K562 (cell line): ENCODE results near the gene TANK. TPM values are rescaled to one million over a fixed set of nuclear protein-coding genes. Genes with fewer than 3 reads are reported as not detected.
A peak's percentile ranks its signal among the peaks of the same experiment; 100 is the strongest.

Experiments used
- ARID2 ChIP-seq: fragments of 450-650 bp; IDR thresholded peaks from 2 replicates; pipeline ENCODE4 v1.6.1; 2017; ENCODE audit warnings: antibody characterized with exemption, mild to moderate bottlenecking
- CCNT2 ChIP-seq: IDR thresholded peaks from 2 replicates; pipeline ENCODE4 v1.6.1; 2011; ENCODE audit warnings: borderline replicate concordance, low read depth, mild to moderate bottlenecking, moderate library complexity, mixed read lengths, low read length; ENCODE audit not compliant: insufficient read length; ENCODE audit errors: extremely low read depth
- CEBPG ChIP-seq, 3 experiments: fragments of 200-800 bp in 1 of 3; sonication (Bioruptor generic) in 1 of 3; sonication (generic) in 1 of 3; formaldehyde crosslinking in 1 of 3; IDR thresholded peaks in 2 of 3; conservative IDR thresholded peaks in 1 of 3; 2 replicates each; pipeline versions ENCODE4 v1.6.1 to v1.8.0; 2016 to 2022; ENCODE audit warnings: missing compliant biosample characterization in 2 of 3, missing genetic modification characterization in 2 of 3, mild to moderate bottlenecking in 1 of 3, missing genetic modification reagents in 1 of 3
- GABPA ChIP-seq: fragments of 200-800 bp; sonication (Bioruptor generic); conservative IDR thresholded peaks from 2 replicates; pipeline ENCODE4 v1.6.1; 2016; ENCODE audit warnings: low read depth, missing genetic modification characterization, missing compliant biosample characterization
- HLTF ChIP-seq: fragments of 450-650 bp; IDR thresholded peaks from 2 replicates; pipeline ENCODE4 v1.6.1; 2016
- MCM5 ChIP-seq: fragments of 450-650 bp; IDR thresholded peaks from 2 replicates; pipeline ENCODE4 v1.6.1; 2016; ENCODE audit warnings: low read depth
- MEIS2 ChIP-seq: fragments of 450-650 bp; IDR thresholded peaks from 2 replicates; pipeline ENCODE4 v1.6.1; 2014; ENCODE audit warnings: mild to moderate bottlenecking; ENCODE audit not compliant: partially characterized antibody
- PHF21A ChIP-seq: fragments of 450-650 bp; IDR thresholded peaks from 2 replicates; pipeline ENCODE4 v1.6.1; 2017; ENCODE audit warnings: low read depth, borderline replicate concordance
- POU5F1 ChIP-seq: fragments of 150-350 bp; IDR thresholded peaks from 2 replicates; pipeline ENCODE4 v1.6.1; 2014; ENCODE audit warnings: borderline replicate concordance, low read length, low read depth, mild to moderate bottlenecking; ENCODE audit not compliant: partially characterized antibody
- RBM34 ChIP-seq: fragments of 200-400 bp; formaldehyde crosslinking; IDR thresholded peaks from 2 replicates; pipeline ENCODE4 v1.6.1; 2018; ENCODE audit warnings: low read length, borderline replicate concordance; ENCODE audit not compliant: insufficient read depth
- SPI1 ChIP-seq: IDR thresholded peaks from 2 replicates; pipeline ENCODE4 v1.6.1; 2011; ENCODE audit warnings: low read depth, low read length, control low read depth, borderline replicate concordance
- TEAD2 ChIP-seq: fragments of 450-650 bp; IDR thresholded peaks from 2 replicates; pipeline ENCODE4 v1.6.1; 2016; ENCODE audit warnings: missing genetic modification characterization, control low read depth, missing compliant biosample characterization
- THRAP3 ChIP-seq: fragments of 450-650 bp; IDR thresholded peaks from 2 replicates; pipeline ENCODE4 v1.6.1; 2016; ENCODE audit warnings: mild to moderate bottlenecking, inconsistent platforms, borderline replicate concordance
- TOE1 ChIP-seq, 2 experiments: fragments of 450-650 bp in 1 of 2; sonication (generic) in 1 of 2; formaldehyde crosslinking in 1 of 2; IDR thresholded peaks; 2 replicates each; pipeline versions ENCODE4 v1.7.1 to v1.8.0; 2016 to 2022; ENCODE audit warnings: borderline replicate concordance in 2 of 2, mild to moderate bottlenecking in 2 of 2, antibody characterized with exemption in 1 of 2, inconsistent platforms in 1 of 2, low read depth in 1 of 2, missing genetic modification reagents in 1 of 2, moderate library complexity in 1 of 2
- TSC22D4 ChIP-seq: fragments of 450-650 bp; IDR thresholded peaks from 2 replicates; pipeline ENCODE4 v1.6.1; 2016; ENCODE audit warnings: missing genetic modification characterization, missing biosample characterization, control low read depth
- YBX1 ChIP-seq: fragments of 450-650 bp; IDR thresholded peaks from 2 replicates; pipeline ENCODE4 v1.7.1; 2016; ENCODE audit warnings: mild to moderate bottlenecking
- ZNF324 ChIP-seq: fragments of 250-450 bp; sonication (Bioruptor Pico); IDR thresholded peaks from 2 replicates; pipeline ENCODE4 v1.4.0; 2020; ENCODE audit warnings: mild to moderate bottlenecking
- ZNF384 ChIP-seq: IDR thresholded peaks from 2 replicates; pipeline ENCODE4 v1.6.1; 2012; ENCODE audit warnings: low read depth, low read length, improper control_type of control experiment
- ZNF589 ChIP-seq: fragments of 200-800 bp; sonication (Bioruptor generic); IDR thresholded peaks from 2 replicates; pipeline ENCODE4 v1.6.1; 2016; ENCODE audit warnings: low read depth, missing genetic modification characterization, missing compliant biosample characterization
- polyA plus RNA-seq, 8 experiments: library from polyadenylated mRNA; depleted of rRNA in 4 of 8; stranded (reverse) in 5 of 8; unstranded in 3 of 8; fragments of >200 nt; fragmentation: Nextera tagmentation in 2 of 8; fragmentation: Illumina TruSeq in 1 of 8; extraction: Ambion mirVana in 2 of 8; extraction: Trizol in 1 of 8; gene quantifications; 2 replicates each; pipeline versions ENCODE4 v1.2.1 to v1.2.3, GENCODE V29; 2011 to 2014; ENCODE audit warnings: inconsistent platforms in 1 of 8, missing spikeins in 1 of 8
- total RNA-seq, 7 experiments: library from RNA; depleted of rRNA in 6 of 7; stranded (reverse); fragments of >200 nt in 6 of 7; fragmentation: Illumina TruSeq in 2 of 7; extraction: Trizol in 2 of 7; gene quantifications; 2 replicates each; pipeline versions ENCODE4 v1.2.1 to v1.2.3, GENCODE V29; 2011 to 2021; ENCODE audit warnings: low replicate concordance in 1 of 7
- TF ChIP-seq, protein P1 (sequence below): IDR thresholded peaks from 2 replicates; pipeline ENCODE4 v1.6.1; 2014; ENCODE audit warnings: antibody characterized with exemption
- TF ChIP-seq, protein P2 (sequence below): fragments of 450-650 bp; formaldehyde crosslinking; IDR thresholded peaks from 2 replicates; pipeline ENCODE4 v1.4.0; 2020; ENCODE audit warnings: mild to moderate bottlenecking, moderate library complexity
- TF ChIP-seq, protein P3 (sequence below): fragments of 450-650 bp; IDR thresholded peaks from 2 replicates; pipeline ENCODE4 v1.6.1; 2016; ENCODE audit warnings: mild to moderate bottlenecking

The TANK gene
- total and polyA plus RNA-seq, 9 of the 15 experiments (the other 6 are each of a cell fraction or from before 2014, with no cell fraction given), result 43.0 to 91.5 (median 54.4) TPM

DNA sequence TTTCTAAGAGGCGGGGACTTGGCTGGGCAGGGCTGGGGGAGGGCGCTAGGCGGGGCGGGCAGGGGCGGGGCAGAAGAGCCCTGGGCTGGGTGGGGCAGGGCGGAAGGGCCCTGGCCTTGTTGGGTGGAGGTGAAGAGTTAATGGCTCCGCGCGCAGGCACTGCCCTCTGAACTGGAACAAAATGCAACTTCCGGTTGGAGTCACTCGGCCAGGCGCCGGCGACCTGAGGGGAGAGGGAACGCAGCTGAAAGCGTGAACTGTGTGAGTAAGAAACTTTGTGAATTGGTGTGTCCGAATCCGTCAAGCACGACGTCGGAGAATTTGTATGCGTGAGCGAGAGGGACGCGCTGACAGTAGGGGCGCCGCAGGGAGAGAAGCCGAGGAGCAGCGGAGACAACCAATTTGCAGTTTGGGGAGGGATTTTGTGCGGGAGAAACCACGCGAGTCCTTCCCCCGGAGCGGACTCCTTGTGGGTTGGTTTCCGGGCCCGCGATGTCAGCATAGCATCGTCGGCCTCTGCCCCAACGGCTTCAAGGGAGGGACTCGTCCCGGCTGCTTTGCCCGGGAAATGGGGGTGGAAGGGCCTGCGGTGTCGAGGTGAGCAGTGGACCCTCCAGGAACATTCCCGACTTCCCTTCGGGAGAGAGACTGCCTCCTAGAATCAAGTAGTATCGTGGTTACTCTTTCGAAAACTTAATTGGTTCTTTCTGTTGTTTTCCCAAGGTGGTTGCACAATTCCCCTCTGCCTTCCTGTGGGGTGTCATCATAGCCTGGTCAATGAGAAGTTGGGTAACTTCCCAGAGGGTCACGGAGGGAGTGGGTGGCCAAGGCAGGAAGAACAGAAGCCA lies at the start of gene TANK (continued):
- peak; percentile 10; the same call in 1 of the 2 replicates for TF ChIP-seq ZNF324 (CRISPR knock-in tag)
- 0 out of 2 replicates have a peak, but pooled peaks have one; percentile 46 for TF ChIP-seq HLTF
- TF ChIP-seq ZNF384, result no peak
- TF ChIP-seq MCM5, result no peak
- TF ChIP-seq MEIS2, result no peak
- no peak for TF ChIP-seq THRAP3
- TF ChIP-seq TSC22D4 (tag), result no peak
- TF ChIP-seq, protein P1, sequence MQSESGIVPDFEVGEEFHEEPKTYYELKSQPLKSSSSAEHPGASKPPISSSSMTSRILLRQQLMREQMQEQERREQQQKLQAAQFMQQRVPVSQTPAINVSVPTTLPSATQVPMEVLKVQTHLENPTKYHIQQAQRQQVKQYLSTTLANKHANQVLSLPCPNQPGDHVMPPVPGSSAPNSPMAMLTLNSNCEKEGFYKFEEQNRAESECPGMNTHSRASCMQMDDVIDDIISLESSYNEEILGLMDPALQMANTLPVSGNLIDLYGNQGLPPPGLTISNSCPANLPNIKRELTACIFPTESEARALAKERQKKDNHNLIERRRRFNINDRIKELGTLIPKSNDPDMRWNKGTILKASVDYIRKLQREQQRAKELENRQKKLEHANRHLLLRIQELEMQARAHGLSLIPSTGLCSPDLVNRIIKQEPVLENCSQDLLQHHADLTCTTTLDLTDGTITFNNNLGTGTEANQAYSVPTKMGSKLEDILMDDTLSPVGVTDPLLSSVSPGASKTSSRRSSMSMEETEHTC, result no peak
- TF ChIP-seq PHF21A, result no peak
- TF ChIP-seq TEAD2, result no peak
- TF ChIP-seq TOE1 (IDR thresholded peaks at IDR 0.05; ENCODE audit: borderline replicate concordance), result peak; percentile 75
- 0 out of 2 replicates have a peak, but pooled peaks have one; percentile 68 for TF ChIP-seq TOE1 (CRISPR knock-in tag; IDR thresholded peaks at IDR 0.05; ENCODE audit: borderline replicate concordance, low read depth)
- TF ChIP-seq ARID2, result 0 out of 2 replicates have a peak, but pooled peaks have one; percentile 37
- TF ChIP-seq, protein P2, sequence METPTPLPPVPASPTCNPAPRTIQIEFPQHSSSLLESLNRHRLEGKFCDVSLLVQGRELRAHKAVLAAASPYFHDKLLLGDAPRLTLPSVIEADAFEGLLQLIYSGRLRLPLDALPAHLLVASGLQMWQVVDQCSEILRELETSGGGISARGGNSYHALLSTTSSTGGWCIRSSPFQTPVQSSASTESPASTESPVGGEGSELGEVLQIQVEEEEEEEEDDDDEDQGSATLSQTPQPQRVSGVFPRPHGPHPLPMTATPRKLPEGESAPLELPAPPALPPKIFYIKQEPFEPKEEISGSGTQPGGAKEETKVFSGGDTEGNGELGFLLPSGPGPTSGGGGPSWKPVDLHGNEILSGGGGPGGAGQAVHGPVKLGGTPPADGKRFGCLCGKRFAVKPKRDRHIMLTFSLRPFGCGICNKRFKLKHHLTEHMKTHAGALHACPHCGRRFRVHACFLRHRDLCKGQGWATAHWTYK (CRISPR knock-in tag), result peak; percentile 51; the same call in 1 of the 2 replicates
- TF ChIP-seq, protein P3, sequence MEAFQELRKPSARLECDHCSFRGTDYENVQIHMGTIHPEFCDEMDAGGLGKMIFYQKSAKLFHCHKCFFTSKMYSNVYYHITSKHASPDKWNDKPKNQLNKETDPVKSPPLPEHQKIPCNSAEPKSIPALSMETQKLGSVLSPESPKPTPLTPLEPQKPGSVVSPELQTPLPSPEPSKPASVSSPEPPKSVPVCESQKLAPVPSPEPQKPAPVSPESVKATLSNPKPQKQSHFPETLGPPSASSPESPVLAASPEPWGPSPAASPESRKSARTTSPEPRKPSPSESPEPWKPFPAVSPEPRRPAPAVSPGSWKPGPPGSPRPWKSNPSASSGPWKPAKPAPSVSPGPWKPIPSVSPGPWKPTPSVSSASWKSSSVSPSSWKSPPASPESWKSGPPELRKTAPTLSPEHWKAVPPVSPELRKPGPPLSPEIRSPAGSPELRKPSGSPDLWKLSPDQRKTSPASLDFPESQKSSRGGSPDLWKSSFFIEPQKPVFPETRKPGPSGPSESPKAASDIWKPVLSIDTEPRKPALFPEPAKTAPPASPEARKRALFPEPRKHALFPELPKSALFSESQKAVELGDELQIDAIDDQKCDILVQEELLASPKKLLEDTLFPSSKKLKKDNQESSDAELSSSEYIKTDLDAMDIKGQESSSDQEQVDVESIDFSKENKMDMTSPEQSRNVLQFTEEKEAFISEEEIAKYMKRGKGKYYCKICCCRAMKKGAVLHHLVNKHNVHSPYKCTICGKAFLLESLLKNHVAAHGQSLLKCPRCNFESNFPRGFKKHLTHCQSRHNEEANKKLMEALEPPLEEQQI, result no peak; the same call in 1 of the 2 replicates
- 0 out of 2 replicates have a peak, but pooled peaks have one; percentile 21 for TF ChIP-seq ZNF589
- TF ChIP-seq POU5F1, result no peak
- TF ChIP-seq YBX1, result no peak
- no peak for TF ChIP-seq CCNT2
- TF ChIP-seq CEBPG (CRISPR knock-in tag; IDR thresholded peaks at IDR 0.05), result peak; percentile 92
- TF ChIP-seq CEBPG (tag; conservative IDR thresholded peaks at IDR 0.05 in 1 of 2, IDR thresholded peaks at IDR 0.05 in 1 of 2), result peak; percentile 97 to 99
- TF ChIP-seq GABPA (tag), result peak; percentile 98
- TF ChIP-seq SPI1, result no peak
- TF ChIP-seq RBM34, result no peak
